Activated T-helper 2 cell treated with anti-CD3 and anti-CD28 coated beads, Interferon-gamma antibody, Interleukin-2, Interleukin-4, amounts not matched to agents 10 μg/mL and 5 μg/mL and 100 μg/mL, durations not matched to agents 14 hours and 24 hours and 36 hours (primary cell): ENCODE results near the gene ART5. TPM values are rescaled to one million over a fixed set of nuclear protein-coding genes. Genes with fewer than 3 reads are reported as not detected.
"Not testable (repeated sequence)": the region's sequence is repeated elsewhere in the genome, so short reads cannot be mapped to it uniquely, and the experiment has no call there.

ENCODE experiments used
- DNase-seq: peaks from one replicate; pipeline ENCODE4 v3.0.0; 2021; ENCODE audit warnings: low spot score
- H3K27ac Mint-ChIP-seq: one replicate; pipeline ENCODE4 v1.8.0; 2021; ENCODE audit warnings: mixed read lengths
- H3K27me3 Mint-ChIP-seq: one replicate; pipeline ENCODE4 v1.8.0; 2021; ENCODE audit warnings: low read depth, mixed read lengths
- H3K36me3 Mint-ChIP-seq: one replicate; pipeline ENCODE4 v1.8.0; 2021; ENCODE audit warnings: low read depth, mixed read lengths
- H3K4me1 Mint-ChIP-seq: one replicate; pipeline ENCODE4 v1.8.0; 2021; ENCODE audit warnings: low read depth, mixed read lengths
- H3K4me3 Mint-ChIP-seq: one replicate; pipeline ENCODE4 v1.8.0; 2021; ENCODE audit warnings: low read depth, mild to moderate bottlenecking, moderate library complexity, mixed read lengths
- H3K9me3 Mint-ChIP-seq: one replicate; pipeline ENCODE4 v1.8.0; 2021; ENCODE audit warnings: mixed read lengths
- intact Hi-C: fragments of 100-400 bp; cut with micrococcal nuclease; formaldehyde crosslinking; loops from one replicate; pipeline ENCODE4 v1.15.1; 2023
- total RNA-seq: library from RNA; stranded (reverse); gene quantifications from 2 replicates; pipeline ENCODE4 v1.2.3, GENCODE V29; 2022

The ART5 gene
- total RNA-seq, 1 donor from 2014 or later = not detected

DNA sequence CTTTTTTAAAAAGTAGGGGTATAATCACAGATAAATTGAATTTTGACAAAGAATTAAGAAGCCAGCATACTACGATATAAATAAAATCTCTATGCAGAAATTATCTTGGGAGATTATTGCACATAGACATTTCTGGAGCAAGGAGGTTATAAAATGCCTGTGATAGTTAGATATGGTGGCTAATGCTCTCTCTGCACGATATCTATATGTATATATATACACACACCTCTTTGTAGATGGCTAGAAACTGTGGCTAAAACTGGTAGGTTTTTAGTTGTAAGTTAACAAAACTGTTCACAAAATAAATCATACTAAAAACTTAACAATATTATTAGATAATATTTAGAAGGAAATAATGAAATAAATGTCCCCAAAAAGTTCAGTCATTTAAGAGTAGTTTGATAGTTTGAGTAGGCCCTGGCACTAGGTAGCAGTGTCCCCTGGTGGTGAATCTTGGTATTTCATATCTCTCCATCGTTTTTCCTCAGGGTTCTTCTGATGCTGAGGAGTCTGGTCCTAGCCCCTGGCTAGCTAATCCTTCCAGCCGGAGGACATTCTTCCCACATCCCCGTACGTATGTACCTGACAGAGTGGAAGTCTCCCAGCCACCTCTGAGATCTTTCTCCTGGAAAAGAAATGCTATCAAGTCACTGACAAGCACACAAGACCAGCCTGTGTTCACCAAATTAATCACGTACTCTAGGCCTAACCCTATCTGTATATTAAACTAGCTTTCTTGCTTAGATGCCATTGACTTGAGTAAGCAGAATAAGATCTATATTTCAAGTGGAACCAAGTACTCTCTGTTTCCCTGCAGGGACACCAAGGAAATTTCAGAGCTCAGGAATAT, 32.2 kb downstream of the ART5 start:
- Mint-ChIP-seq H3K4me1 (peaks cover 9% of the 10 kb centered on the region), H3K27ac (no peak overlapping the region), H3K4me3 (no peak overlapping the region), H3K27me3 (peaks cover 4% of the 10 kb centered on the region), H3K36me3 (no peaks in the 10 kb centered on the region), H3K9me3 (peaks cover 9% of the 10 kb centered on the region)
- intact Hi-C loops = loop anchor here (10.0 kb wide), 1 partner anchor 155 kb away; no protein-coding TSS in a partner anchor
- DNase-seq = no peak

DNA sequence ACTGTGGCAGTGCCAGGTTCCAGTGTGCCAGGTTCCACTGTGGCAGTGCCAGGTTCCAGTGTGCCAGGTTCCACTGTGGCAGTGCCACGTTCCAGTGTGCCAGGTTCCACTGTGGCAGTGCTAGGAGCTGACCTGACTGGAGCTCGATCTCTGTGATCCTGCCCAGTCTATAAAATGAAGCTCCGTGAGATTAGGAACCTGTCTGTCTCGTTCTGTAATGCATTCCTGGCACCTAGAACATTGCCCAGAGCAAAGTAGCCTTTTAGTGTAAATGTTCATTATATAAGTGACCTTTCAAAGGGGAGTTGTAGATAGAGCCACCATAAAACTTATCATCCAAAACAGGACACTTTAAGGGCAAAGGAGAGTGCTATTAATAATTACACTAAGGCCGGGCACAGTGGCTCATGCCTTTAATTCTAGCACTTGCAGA, 36.0 kb downstream of the ART5 start:
- Mint-ChIP-seq H3K27ac (no peak overlapping the region), H3K36me3 (no peaks in the 10 kb centered on the region), H3K27me3 (peaks cover 4% of the 10 kb centered on the region), H3K9me3 (no peaks in the 10 kb centered on the region), H3K4me1 (no peaks in the 10 kb centered on the region), H3K4me3 (no peak overlapping the region)
- intact Hi-C loops = no loop called here
- no peak for DNase-seq

- H3K4me1 Mint-ChIP-seq = no peaks in the 10 kb centered on the region
- H3K27ac Mint-ChIP-seq = no peak overlapping the region
- no peak overlapping the region for H3K4me3 Mint-ChIP-seq
- H3K27me3 Mint-ChIP-seq = peaks cover 4% of the 10 kb centered on the region
- no peaks in the 10 kb centered on the region for H3K9me3 Mint-ChIP-seq
- no peak for DNase-seq
- intact Hi-C loops = no loop called here
- H3K36me3 Mint-ChIP-seq = no peaks in the 10 kb centered on the region
These were observed 36.5 kb downstream of the ART5 start for GRCh38 chr11:3605283-3605662.

DNA sequence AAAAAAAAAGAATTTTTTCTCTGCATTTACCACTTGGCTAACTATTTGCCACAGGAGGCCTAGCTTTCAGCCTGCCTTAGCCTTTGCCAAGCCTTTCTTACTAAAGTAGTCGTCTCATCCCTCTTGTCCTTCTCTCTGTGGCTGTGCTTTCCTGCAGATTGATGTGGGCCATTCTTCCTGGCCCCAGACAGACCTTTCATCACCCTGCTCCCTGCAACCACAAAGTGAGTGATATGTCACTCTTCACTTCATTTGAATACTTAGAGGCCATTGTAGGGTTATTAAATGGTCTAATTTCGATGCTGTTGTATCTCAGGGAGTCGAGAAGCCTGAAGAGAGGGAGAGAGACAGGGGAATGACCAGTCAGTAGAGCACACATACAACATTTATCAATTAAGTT, 37.6 kb downstream of the ART5 start:
- no peak for DNase-seq
- H3K4me3 Mint-ChIP-seq = no peak overlapping the region
- no peaks in the 10 kb centered on the region for H3K4me1 Mint-ChIP-seq
- H3K9me3 Mint-ChIP-seq = no peaks in the 10 kb centered on the region
- intact Hi-C loops = no loop called here
- H3K27me3 Mint-ChIP-seq = peaks cover 4% of the 10 kb centered on the region
- H3K27ac Mint-ChIP-seq = no peak overlapping the region
- no peaks in the 10 kb centered on the region for H3K36me3 Mint-ChIP-seq

GRCh38 chr11:3600201-3600600, 41.6 kb downstream of the ART5 start:
- not testable (repeated sequence) for H3K36me3 Mint-ChIP-seq, DNase-seq

DNA sequence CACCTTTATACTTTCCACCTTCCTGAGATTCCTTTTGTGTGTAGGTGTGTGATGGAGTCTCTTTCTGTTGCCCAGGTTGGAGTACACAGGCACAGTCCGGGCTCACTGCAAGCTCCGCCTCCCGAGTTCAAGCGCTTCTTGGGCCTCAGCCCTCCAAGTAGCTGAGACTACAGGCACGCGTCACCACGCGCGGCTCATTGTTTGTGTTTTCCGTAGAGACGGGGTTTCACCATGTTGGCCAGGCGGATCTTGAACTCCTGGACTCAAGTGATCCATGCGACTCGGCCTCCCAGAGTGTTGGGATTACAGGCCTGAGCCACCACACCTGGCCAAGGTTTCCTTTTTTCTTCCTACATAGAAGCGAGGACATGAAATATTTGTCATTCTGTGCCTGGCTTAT, 44.0 kb downstream of the ART5 start:
- H3K4me1 Mint-ChIP-seq, H3K27me3 Mint-ChIP-seq, H3K27ac Mint-ChIP-seq, H3K36me3 Mint-ChIP-seq, H3K9me3 Mint-ChIP-seq, H3K4me3 Mint-ChIP-seq, DNase-seq, intact Hi-C loops: not testable (repeated sequence)

More at GRCh38 chr11:3600201-3600600, 41.6 kb downstream of the ART5 start:
- H3K27ac Mint-ChIP-seq, H3K4me1 Mint-ChIP-seq, H3K27me3 Mint-ChIP-seq, intact Hi-C loops, H3K9me3 Mint-ChIP-seq, H3K4me3 Mint-ChIP-seq: not testable (repeated sequence)

- H3K36me3 Mint-ChIP-seq, DNase-seq, H3K27me3 Mint-ChIP-seq, H3K27ac Mint-ChIP-seq, intact Hi-C loops, H3K9me3 Mint-ChIP-seq, H3K4me1 Mint-ChIP-seq, H3K4me3 Mint-ChIP-seq: not testable (repeated sequence)
These were observed 50.5 kb downstream of the ART5 start for GRCh38 chr11:3591326-3591725.

GRCh38 chr11:3590193-3590592, 51.6 kb downstream of the ART5 start:
- H3K4me1 Mint-ChIP-seq, intact Hi-C loops, DNase-seq, H3K4me3 Mint-ChIP-seq, H3K27ac Mint-ChIP-seq, H3K9me3 Mint-ChIP-seq, H3K36me3 Mint-ChIP-seq: not testable (repeated sequence)
- H3K27me3 Mint-ChIP-seq = peaks cover 11% of the 10 kb centered on the region

GRCh38 chr11:3588776-3589175, 53.0 kb downstream of the ART5 start:
- H3K4me3 Mint-ChIP-seq, H3K36me3 Mint-ChIP-seq, H3K4me1 Mint-ChIP-seq, H3K9me3 Mint-ChIP-seq, H3K27ac Mint-ChIP-seq, DNase-seq, intact Hi-C loops: not testable (repeated sequence)
- H3K27me3 Mint-ChIP-seq = peaks cover 16% of the 10 kb centered on the region

Other genes with a start within 250 kb of the ART5 start
- gene ART1, start 3.1 kb upstream of the ART5 start, total RNA-seq = not detected in 2 replicates
- gene CHRNA10, start 29.4 kb upstream of the ART5 start, total RNA-seq = 2.2 and 2.4 TPM in 2 replicates
- 123 and 131 TPM in 2 replicates for gene NUP98, start 155.6 kb upstream of the ART5 start, total RNA-seq
- 23.8 and 30.3 TPM in 2 replicates for gene PGAP2, start 166.6 kb upstream of the ART5 start, total RNA-seq
- 174 and 177 TPM in 2 replicates for gene RHOG, start 199.0 kb upstream of the ART5 start, total RNA-seq
- 77.6 and 78.0 TPM in 2 replicates for gene STIM1, start 213.7 kb upstream of the ART5 start, total RNA-seq